MG63 (cell line): ENCODE data around the gene TRAF6. TPM values are rescaled to one million over a fixed set of nuclear protein-coding genes. Genes with fewer than 3 reads are reported as not detected.
"Not testable (repeated sequence)": the region's sequence is repeated elsewhere in the genome, so short reads cannot be mapped to it uniquely, and the experiment has no call there.

Experiments
- DNase-seq: peaks from one replicate; pipeline ENCODE4 v3.0.0-alpha.2; 2020
- H3K27me3 ChIP-seq: fragments of 250-450 bp; sonication (Bioruptor Pico); 2 replicates; pipeline ENCODE4 v1.5.1; 2020; ENCODE audit warnings: mild to moderate bottlenecking, moderate library complexity
- H3K36me3 ChIP-seq: fragments of 250-450 bp; sonication (Bioruptor Pico); 2 replicates; pipeline ENCODE4 v1.5.1; 2020; ENCODE audit warnings: mild to moderate bottlenecking, moderate library complexity
- H3K4me3 ChIP-seq: fragments of 250-450 bp; sonication (Bioruptor Pico); 2 replicates; pipeline ENCODE4 v1.5.1; 2020; ENCODE audit warnings: mild to moderate bottlenecking, moderate library complexity
- H3K9me3 ChIP-seq: fragments of 250-450 bp; sonication (Bioruptor Pico); 2 replicates; pipeline ENCODE4 v1.5.1; 2020; ENCODE audit warnings: mild to moderate bottlenecking, moderate library complexity
- total RNA-seq: library from RNA; depleted of rRNA; stranded (reverse); fragments of >200 nt; shearing (Covaris generic); gene quantifications from 2 replicates; pipeline ENCODE4 v1.2.3, GENCODE V29; 2014; ENCODE audit warnings: low replicate concordance; rRNA removed

TRAF6 gene
- total RNA-seq, result 6.1 and 6.7 TPM in 2 replicates

- Histone ChIP-seq H3K4me3 (peak within 1 kb of the TSS; percentile 99), H3K27me3 (no peaks in the 10 kb centered on the region), H3K36me3 (no peaks in the 10 kb centered on the region), H3K9me3 (peaks cover 11% of the 10 kb centered on the region; the same call in 1 of the 2 replicates)
- peak; percentile 88 for DNase-seq
Measured at GRCh38 chr11:36509694-36510593, at the start of gene TRAF6. Gene TRAF6 (minus strand): TSS chr11:36510272. CDS start chr11:36501515, 8,757 bp downstream.

- Histone ChIP-seq H3K4me3 (no peak overlapping the region), H3K9me3 (no peaks in the 10 kb centered on the region), H3K36me3 (no peaks in the 10 kb centered on the region), H3K27me3 (peaks cover 18% of the 10 kb centered on the region)
- DNase-seq, result no peak
Measured at GRCh38 chr11:36558571-36559413, 48.7 kb upstream of the TRAF6 start.

GRCh38 chr11:36557991-36558390, 47.9 kb upstream of the TRAF6 start:
- DNase-seq, result no peak
- H3K4me3 ChIP-seq, result no peak overlapping the region
- no peaks in the 10 kb centered on the region for H3K9me3 ChIP-seq
- H3K27me3 ChIP-seq, result peaks cover 14% of the 10 kb centered on the region
- H3K36me3 ChIP-seq, result no peaks in the 10 kb centered on the region

GRCh38 chr11:36557390-36557789, 47.3 kb upstream of the TRAF6 start:
- not testable (repeated sequence) for DNase-seq, H3K36me3 ChIP-seq, H3K9me3 ChIP-seq, H3K4me3 ChIP-seq
- H3K27me3 ChIP-seq, result peaks cover 14% of the 10 kb centered on the region

GRCh38 chr11:36550385-36551115, 40.5 kb upstream of the TRAF6 start:
- DNase-seq, result no peak
- no peaks in the 10 kb centered on the region for H3K36me3 ChIP-seq
- H3K9me3 ChIP-seq, result no peaks in the 10 kb centered on the region
- H3K4me3 ChIP-seq, result no peak overlapping the region
- peaks cover 18% of the 10 kb centered on the region for H3K27me3 ChIP-seq

GRCh38 chr11:36540998-36541397, 30.9 kb upstream of the TRAF6 start:
- peaks cover 17% of the 10 kb centered on the region for H3K27me3 ChIP-seq
- H3K9me3 ChIP-seq, result no peaks in the 10 kb centered on the region
- H3K36me3 ChIP-seq, result no peaks in the 10 kb centered on the region
- no peak overlapping the region for H3K4me3 ChIP-seq
- peak; percentile 34 for DNase-seq

GRCh38 chr11:36534276-36534840, 24.3 kb upstream of the TRAF6 start:
- no peak overlapping the region for H3K4me3 ChIP-seq
- DNase-seq, result no peak
- H3K9me3 ChIP-seq, result no peaks in the 10 kb centered on the region
- peaks cover 2% of the 10 kb centered on the region; the same call in 1 of the 2 replicates for H3K27me3 ChIP-seq
- no peaks in the 10 kb centered on the region for H3K36me3 ChIP-seq

GRCh38 chr11:36532941-36533601, 23.0 kb upstream of the TRAF6 start:
- no peaks in the 10 kb centered on the region for H3K9me3 ChIP-seq
- no peak overlapping the region for H3K4me3 ChIP-seq
- DNase-seq, result no peak
- H3K36me3 ChIP-seq, result no peaks in the 10 kb centered on the region
- peaks cover 2% of the 10 kb centered on the region; the same call in 1 of the 2 replicates for H3K27me3 ChIP-seq

- no peak for DNase-seq
Measured at GRCh38 chr11:36530840-36531239, 20.8 kb upstream of the TRAF6 start.

GRCh38 chr11:36513965-36514364, 3.9 kb upstream of the TRAF6 start:
- Histone ChIP-seq H3K4me3 (no peak overlapping the region), H3K36me3 (no peaks in the 10 kb centered on the region), H3K9me3 (peaks cover 11% of the 10 kb centered on the region), H3K27me3 (no peaks in the 10 kb centered on the region)
- no peak for DNase-seq

More at GRCh38 chr11:36530840-36531239, 20.8 kb upstream of the TRAF6 start:
- Histone ChIP-seq H3K4me3 (no peak overlapping the region), H3K27me3 (0 out of 2 replicates have a peak, but pooled peaks cover 2% of the 10 kb centered on the region), H3K9me3 (peaks cover 3% of the 10 kb centered on the region), H3K36me3 (no peaks in the 10 kb centered on the region)

GRCh38 chr11:36512016-36512415, 1.9 kb upstream of the TRAF6 start:
- Histone ChIP-seq H3K4me3 (no peak overlapping the region), H3K36me3 (no peaks in the 10 kb centered on the region), H3K27me3 (no peaks in the 10 kb centered on the region), H3K9me3 (peaks cover 11% of the 10 kb centered on the region)
- no peak for DNase-seq

GRCh38 chr11:36511062-36511461, 990 bp upstream of the TRAF6 start:
- Histone ChIP-seq H3K9me3 (peaks cover 11% of the 10 kb centered on the region), H3K4me3 (peak overlapping the region; percentile 99)
- H3K36me3 ChIP-seq, DNase-seq, H3K27me3 ChIP-seq: not testable (repeated sequence)

- peak; percentile 18 for DNase-seq
- Histone ChIP-seq H3K9me3 (peaks cover 11% of the 10 kb centered on the region), H3K36me3 (no peaks in the 10 kb centered on the region), H3K27me3 (no peaks in the 10 kb centered on the region), H3K4me3 (peak overlapping the region; percentile 99)
Measured at GRCh38 chr11:36510594-36510942, 496 bp upstream of the TRAF6 start.

GRCh38 chr11:36509201-36509639, 852 bp downstream of the TRAF6 start:
- Histone ChIP-seq H3K36me3 (peaks cover 5% of the 10 kb centered on the region; the same call in 1 of the 2 replicates), H3K27me3 (no peaks in the 10 kb centered on the region), H3K9me3 (peaks cover 5% of the 10 kb centered on the region; the same call in 1 of the 2 replicates), H3K4me3 (peak overlapping the region; percentile 99)
- no peak for DNase-seq

- H3K4me3 ChIP-seq, result peak overlapping the region; percentile 99
- peaks cover 5% of the 10 kb centered on the region; the same call in 1 of the 2 replicates for H3K36me3 ChIP-seq
- DNase-seq, result no peak
- H3K27me3 ChIP-seq, result no peaks in the 10 kb centered on the region
- H3K9me3 ChIP-seq, result peaks cover 2% of the 10 kb centered on the region; the same call in 1 of the 2 replicates
Measured at GRCh38 chr11:36508743-36509142, 1.3 kb downstream of the TRAF6 start.
